HG02588 (cell line): ENCODE measurements around the gene TMEM164.

Source experiments
- ATAC-seq: cut with Tn5 transposase; IDR thresholded peaks from one replicate; pipeline ENCODE4 v1.9.1; 2021; ENCODE audit warnings: mild to moderate bottlenecking, moderate library complexity; ENCODE audit not compliant: unreplicated experiment

The TMEM164 gene

DNA sequence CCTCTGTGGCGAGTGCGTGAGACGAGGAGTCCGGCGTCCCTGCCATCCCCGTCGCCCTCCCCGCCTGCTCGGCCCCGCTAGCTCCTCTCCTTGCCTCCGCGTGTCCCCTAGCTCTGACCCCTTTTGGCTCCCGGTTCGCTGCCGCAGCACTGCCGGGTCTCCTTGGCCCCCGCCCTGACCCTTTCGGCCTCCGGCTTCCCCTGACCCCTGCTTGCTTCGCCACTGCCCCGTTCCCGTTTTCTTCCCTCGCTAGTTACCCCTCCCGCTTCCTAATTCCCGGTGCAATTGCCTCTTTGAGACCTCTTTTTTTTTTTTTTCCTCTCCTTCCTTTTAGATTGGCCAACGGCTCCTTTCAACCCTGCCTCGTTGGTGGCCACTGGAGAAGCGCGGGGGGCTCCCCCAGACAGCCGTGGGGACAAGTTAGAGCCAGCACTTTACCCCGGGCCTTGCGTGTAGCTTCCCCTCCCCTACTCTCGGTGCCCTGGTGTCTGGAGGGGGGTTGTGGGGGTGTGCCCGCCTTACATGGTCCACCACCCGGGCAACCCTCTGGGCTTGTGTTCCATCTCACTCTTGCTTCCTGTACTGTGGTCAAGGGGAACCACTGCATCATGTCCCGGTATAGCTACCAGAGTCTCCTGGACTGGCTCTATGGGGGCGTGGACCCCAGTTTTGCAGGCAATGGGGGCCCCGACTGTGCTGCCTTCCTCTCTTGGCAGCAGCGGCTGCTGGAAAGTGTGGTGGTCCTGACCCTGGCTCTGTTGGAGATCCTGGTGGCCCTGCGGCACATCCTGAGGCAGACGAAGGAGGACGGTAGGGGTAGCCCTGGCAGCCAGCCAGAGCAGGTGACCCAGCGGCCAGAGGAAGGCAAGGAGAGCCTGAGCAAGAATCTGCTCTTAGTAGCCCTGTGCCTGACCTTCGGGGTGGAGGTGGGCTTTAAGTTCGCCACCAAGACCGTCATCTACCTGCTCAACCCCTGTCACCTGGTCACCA, 548 bp downstream of the TMEM164 start:
- no peak for ATAC-seq

DNA sequence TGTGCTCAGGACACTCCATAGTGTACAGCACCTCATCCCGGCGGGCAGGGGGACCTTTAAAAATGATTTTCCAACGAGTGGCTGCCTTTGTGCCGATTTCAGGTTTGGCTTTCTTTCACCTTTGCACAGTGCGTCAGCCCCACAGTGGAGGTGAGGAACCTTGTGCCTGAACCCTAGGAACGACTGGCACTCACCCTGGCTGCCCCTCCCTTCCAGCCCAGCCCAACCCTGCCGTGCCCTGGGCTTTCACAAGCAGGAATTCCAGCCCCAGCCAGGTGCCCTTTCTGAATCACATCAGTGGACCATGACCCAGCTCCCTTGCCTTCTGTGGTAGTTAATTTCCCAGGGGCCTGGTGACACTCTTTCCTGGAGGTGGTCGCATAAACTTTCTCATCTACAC, 1.3 kb downstream of the TMEM164 start:
- ATAC-seq, result no peak

DNA sequence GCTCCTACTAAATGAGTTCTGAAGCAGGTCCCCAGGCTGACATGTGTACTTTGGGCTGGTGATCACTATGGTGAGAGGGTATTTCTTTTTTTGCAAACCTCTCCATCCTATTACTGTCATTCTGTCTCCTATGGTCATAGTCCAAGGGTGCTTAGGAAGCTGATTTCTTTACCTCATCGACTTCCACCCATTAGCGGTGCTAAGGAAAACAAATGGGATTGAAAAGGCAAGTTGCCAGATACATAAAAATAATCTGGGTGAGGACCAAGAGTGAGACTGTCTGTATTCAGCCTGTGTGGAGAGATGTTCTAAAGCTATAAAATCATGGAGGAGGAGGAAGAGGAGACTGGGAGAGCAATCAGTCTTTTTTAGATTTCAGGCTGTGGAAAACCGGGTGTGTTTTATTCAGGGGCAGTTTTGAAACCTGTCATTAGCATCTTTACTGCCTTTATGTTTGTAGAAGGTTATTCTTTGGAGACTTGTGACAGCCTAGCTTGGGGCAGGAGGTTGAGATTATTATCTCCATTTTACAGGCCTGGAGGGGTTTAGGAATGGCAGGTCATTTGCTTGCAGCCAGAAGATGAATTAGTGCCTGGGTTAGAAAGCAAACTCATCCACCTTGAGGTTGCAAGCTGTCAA, 1.9 kb downstream of the TMEM164 start:
- no peak for ATAC-seq

DNA sequence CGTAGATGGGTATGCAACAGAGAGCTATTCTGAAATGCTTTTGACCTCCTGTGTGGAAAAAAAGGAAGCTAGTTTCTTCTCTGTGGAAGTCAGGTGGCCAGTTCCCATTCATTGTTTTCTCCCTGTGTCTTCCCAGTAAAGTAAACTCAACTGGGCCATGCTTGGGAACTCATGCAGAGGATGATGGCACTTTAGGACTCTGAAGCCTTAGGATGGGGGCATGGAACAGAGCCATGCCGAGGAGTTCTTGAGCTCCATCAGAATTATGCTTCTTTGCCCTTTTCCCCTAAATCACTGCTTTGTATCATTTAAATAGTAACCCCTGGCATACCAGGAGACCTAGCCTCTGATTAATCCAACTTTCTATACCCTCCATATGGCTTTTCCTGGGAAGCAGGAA, 3.2 kb downstream of the TMEM164 start:
- no peak for ATAC-seq

DNA sequence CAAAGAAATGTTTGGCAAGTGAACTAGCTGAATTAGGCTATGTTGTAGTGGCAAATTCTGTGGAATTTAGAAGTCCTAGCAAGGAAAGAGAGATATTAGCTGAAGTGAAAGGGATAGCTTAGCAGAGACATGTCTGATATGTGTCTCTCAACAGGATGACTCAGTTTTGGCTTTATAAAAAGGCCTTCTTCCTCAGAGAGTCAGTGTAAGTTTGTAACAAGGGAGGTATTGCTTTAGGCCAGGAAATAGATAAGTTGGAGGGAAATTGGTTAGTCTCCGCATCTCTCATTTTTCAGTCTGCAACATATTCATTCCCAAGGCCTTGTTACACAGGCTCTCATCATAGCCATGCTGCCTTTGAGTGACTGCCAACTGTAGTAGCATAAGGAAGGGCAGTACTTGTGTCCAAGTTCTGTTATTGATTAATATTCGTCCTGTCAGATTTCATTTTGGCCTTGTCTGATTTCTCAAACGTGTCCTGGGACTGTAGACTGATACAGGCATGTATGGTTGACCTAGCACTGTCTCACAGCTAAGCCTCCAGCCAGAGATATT, 4.0 kb downstream of the TMEM164 start:
- no peak for ATAC-seq

DNA sequence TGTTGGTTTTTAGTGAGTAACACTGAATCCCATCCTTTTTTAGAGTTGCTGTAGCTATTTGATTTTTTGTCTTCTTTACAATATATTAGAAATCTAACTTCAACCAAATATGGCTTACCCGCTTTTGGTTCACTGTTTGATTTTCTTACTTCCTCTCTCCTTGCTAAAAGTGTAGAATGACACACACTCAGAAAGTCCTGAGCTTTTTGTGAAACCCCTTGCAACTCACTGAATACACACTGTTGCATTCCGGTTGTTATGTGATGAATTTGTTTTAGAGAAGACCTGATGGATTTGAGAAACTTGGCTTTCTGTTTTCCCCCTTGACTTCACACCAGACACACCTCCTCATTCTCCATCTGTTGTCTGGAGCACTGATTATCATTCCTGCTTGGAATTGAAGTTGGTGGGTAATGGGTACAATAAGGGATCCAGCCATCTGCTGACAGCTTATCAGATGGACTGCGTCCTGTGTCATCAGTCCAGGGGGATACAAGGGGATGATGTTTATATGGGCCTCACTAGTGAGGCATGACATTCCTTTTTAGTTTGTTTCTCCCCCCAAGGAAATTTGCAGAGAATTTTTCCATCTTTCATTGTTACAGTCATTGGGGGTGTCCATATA, 5.2 kb downstream of the TMEM164 start:
- ATAC-seq, result no peak

DNA sequence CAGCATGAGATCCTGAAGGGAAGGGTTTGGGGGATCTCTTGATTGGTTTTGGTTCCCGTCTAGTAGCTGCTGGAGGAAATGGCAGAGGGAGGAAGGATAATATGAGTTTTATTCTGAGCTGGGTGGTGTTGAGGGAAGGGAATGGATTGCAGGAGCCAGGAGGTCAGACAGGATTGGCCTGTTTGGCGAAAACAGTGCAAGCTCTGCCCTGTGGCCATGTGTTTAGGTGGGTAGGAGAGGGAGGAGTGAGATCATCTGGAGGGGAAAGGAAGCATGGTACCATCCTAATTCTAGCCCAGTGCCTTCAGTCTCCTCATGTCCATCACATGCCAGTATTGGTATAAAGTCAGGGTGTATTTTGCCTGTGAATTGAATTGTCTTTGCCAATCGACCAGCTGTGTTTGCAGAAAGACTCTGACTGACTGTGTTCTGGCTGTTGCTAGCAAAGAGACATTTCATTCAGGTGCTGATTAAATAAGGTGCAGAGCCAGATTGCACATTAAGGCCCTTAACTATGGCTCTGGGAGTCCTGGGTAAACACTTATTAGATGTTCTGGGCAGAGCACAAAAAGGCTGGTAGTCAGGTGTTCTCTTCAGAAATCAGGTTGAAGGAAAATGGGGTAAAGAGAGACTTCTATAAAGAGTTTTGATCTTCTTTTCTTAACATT, 10.0 kb downstream of the TMEM164 start:
- no peak for ATAC-seq

DNA sequence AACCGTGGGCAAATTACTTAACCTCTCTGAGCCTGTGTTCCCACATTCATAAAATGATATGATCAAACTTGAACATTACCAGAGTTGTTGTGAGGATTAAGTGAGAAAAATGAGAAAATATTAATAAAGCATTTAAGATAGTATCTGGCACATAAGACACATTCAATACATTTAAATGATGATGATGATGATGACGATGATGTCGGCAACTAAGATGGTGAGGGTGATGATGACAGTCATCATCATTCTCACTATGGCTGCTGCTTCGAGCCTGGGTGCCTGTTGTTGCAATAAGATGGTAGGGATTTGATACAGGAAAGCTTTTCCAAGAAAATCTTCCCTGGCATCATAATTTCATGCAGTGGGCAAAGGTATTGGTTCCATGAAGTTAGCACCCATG, 11.1 kb downstream of the TMEM164 start:
- no peak for ATAC-seq

DNA sequence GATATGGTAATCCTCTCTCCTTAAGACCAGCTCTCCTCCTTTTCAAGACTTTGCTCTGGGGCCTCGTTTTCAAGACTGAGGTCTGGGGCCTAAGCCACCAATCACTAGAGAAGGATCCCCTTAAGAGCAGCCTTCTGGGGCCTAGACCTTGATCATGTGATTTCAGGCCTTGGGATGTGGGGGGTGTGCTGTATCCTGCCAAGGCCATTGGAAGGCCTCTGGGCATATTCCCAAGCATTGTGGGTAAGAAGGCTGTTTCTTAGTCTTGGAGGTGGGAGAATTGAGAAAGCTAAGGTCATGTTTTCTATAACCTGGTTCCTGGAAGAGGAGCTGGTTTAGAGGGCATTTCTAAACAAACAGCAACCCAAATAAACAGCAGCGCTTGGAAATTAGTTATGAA, 12.1 kb downstream of the TMEM164 start:
- ATAC-seq, result no peak

DNA sequence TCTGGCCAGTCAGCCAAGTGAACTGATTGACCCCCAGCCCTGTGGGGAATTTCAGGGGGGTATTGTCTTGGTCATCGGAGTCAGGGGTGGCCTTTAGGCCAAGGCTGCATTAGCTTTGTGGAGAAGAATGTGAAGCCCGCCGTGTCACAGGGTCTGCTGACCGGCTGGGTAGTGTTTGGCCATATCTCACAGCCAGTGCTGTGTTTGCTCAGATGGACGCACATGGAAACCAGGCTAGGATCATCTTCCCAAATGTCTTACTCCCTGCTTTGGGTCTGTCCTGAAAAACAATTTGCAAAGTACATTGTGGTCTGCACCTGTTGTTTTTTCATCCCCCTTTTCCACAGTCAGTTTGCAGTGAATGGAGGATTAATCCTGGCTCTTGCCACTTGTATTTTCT, 13.0 kb downstream of the TMEM164 start:
- ATAC-seq, result no peak

DNA sequence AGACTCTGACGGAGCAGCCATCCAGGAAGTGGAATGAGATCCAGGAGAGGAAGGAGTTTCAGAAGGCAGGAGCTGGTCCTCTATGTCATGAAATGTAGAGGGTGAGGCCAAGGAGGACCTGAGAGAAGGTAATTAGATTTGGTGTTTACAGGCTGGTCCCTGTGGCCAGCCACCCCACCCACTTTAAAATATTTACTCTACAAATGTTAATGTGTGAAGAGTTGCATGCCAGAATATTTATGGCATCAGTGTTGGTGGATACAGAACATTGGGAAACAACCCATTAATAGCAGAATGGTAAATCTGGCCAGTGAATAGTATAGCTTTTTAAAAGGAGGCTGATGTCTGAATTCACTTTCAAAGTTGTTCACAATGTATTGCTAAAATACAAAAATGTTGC, 17.6 kb downstream of the TMEM164 start:
- ATAC-seq, result no peak

DNA sequence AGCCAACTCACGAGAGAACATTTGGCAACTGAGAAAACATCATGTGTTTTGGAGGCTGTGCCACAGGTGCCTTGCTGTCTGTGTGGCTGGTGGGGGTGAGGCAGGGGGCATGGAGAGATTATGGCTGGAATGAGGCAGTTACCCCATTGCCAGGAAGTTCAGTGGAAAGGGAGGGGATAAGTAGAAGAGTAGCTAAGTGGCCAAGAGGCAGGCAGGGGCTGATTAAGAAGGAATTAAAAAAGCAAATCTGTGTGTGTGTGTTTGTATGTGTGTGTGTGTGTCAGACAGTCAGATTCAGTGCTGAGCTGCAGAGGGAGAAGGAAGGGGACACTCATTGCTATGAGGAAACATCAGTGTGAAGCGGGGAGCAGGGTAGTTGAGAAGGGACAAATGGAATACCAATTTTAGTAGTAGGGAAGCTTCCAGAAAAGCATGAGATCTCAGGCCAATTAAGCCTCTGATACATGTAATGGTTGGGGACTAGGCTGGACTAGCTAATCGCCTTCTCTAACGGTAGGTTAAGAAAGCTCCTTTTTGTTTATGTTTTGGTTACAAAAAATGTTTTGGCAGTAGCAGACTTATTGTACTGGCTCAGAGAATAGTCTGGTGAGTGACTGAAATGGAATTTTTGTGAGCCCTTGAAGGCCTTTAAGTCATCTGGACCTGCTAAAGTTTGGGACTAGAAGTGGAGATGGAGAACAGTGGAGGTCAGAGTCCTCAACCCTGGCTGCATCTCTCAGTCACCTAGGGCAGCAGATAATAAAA, 18.5 kb downstream of the TMEM164 start:
- ATAC-seq, result no peak

DNA sequence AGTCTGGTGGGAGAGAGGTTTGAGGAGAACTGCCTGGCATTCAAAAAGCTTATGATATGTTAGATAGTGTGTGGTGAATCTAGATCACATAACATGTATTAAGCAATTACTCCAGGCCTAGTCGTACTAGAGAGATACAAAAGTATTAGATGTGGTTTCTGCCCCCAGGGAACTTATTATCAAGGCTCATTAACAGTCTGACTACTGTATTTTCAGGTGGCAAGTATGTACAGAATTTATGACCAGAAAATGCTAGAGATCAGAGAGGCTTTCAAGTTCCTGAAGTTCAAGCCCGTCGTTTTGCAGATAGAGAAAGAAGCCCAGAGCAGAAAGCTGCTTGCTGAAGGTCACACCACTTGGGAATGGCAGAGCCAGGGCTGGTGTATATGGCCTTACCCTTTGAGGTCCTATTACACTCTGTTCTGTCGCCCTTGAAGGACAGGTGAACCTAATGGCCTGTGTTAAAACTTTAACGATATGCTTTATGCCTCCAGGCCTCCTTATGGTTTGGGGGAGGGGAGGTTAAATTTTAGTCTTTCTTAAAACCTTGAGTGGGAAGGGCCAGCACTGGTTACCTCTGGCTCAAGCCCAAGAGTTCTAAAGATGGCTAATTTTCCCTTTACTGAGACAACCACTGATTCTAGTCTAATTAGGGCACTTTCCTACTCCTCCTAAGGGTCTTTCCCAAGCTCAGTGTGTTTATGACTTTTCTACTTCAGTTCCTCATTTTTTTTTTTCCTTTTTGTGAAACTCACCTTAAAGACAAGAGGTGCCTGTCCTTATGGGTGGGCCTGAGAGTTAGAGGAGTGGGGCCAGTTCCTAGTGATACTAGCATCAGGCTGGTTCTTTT, 19.9 kb downstream of the TMEM164 start:
- ATAC-seq, result no peak

DNA sequence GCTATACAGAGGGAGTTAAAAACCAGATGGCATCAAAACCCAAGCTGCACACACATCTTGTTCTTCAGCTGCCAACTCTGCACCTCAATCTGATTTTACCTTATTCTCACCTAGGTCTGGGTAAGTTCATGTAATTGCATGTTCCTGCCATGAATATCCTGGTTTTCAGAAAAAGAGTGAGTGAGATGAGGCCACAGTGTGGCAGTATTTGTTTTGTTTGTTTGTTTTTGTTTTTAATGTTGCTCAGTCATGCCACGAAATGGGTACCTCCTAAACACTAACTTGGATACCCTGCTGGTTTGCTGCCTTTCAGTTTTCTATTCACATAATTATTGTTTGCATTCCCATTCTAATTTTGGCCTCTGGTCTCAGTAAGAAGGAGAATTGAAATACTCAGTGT, 22.5 kb downstream of the TMEM164 start:
- ATAC-seq, result no peak

DNA sequence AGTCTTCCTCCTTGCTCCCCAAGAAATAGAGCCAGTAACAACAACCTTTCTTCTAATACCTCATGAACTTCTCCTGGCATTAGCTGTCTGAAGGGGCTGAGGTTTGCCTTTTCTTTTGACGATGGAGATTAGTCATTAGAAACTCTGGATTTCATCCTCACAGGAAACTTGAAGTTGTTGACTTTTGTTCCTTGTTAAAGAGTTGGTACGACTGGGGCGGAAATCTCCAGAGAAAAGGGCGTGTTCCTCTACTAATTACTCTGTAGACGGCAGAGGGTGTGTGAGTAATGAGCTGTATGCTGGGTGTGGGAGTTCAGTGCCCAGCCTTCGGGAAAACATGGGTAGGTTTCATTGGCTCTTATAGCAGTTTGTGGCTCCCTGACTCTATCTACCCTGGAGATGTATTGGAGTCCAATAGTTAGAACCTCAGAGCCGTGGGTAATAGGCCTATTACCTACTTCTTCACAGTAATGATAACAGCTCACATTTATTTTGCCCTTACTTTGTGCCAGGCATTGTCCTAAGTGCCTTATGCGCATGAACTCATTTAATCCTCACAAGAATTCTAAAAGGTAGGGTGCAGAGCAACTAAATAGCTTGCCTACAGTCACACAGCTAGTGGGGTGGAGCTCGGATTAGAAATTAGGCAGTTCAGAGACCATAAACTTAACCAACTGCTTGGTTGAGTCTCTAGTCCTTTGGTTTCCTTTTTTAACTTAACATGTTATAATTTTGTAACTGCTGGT, 23.4 kb downstream of the TMEM164 start:
- no peak for ATAC-seq

DNA sequence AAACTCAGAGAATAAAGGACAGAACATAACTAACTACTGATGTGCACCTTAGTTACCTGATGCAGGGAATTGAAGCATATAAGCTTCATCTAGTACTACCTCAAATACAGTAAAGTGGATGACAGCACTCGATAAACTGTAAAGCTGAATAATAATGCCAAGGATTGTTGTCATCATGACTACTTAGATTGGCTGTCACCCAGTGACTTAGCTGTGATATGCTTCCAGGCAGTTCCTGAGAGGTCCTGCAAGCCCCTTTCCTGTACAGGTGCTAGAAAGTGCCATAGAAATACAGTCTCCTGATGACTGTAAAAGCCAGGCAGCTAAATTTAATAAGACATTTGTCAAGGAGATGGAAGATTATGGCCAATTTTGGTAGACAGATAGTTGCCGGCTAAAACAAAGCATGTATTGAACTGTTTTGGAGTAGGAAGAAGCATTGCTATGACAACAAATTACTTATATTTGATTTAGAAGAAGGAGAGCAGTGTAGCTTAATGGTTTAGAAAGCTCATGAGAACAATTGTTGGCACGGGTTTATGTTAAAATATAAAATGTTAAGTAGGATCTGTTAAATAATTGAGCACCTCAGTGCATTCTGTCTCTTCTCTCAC, 29.7 kb downstream of the TMEM164 start:
- ATAC-seq, result no peak

DNA sequence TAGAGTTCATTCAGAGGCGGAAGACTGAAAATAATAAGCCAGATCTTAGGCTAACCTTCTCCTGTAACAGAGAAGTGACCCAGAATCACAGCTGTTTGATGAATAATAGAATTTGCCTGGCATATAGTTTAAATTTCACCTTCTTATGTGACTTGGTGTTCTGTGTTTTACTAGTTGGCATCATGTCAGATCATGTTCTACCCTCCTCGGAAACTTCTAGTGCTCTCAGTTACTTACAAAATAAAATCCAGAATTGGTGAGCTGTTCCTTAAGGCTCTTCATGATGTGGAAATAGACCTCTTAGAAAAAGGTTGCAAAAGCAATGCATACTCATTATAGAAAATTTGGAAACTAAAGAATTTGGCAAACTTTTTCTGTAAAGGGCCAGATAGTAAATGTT, 31.1 kb downstream of the TMEM164 start:
- no peak for ATAC-seq
